Kidney epithelial cell (primary cell): ENCODE results near the gene MAGED2. TPM values are rescaled to one million over a fixed set of nuclear protein-coding genes. Genes with fewer than 3 reads are reported as not detected.
"Not testable (repeated sequence)": the region's sequence is repeated elsewhere in the genome, so short reads cannot be mapped to it uniquely, and the experiment has no call there.

Experiments used
- DNase-seq: peaks from one replicate; pipeline ENCODE4 v3.0.0-alpha.2; 2010; ENCODE audit warnings: low read depth
- H3K27me3 ChIP-seq: 2 replicates; pipeline ENCODE4 v1.6.0; 2011; ENCODE audit warnings: low read length; ENCODE audit not compliant: control insufficient read depth, insufficient read depth
- H3K36me3 ChIP-seq: 2 replicates; pipeline ENCODE4 v1.5.1; 2011; ENCODE audit warnings: low read length; ENCODE audit not compliant: control insufficient read depth, insufficient read depth
- H3K4me3 ChIP-seq: 2 replicates; pipeline ENCODE4 v1.5.1; 2011; ENCODE audit warnings: low read depth, mild to moderate bottlenecking, control low read depth, low read length
- CTCF ChIP-seq: IDR thresholded peaks from 2 replicates; pipeline ENCODE4 v1.5.1; 2011; ENCODE audit warnings: mild to moderate bottlenecking, moderate library complexity, low read length, control low read depth, inconsistent platforms; ENCODE audit not compliant: insufficient read depth, poor library complexity, severe bottlenecking
- total RNA-seq: library from RNA; depleted of rRNA; stranded (reverse); fragments of >200 nt; gene quantifications from 2 replicates; pipeline ENCODE4 v1.2.3, GENCODE V29; 2015

Gene MAGED2
- total RNA-seq, 1 donor from 2014 or later: 200 TPM

GRCh38 chrX:54785901-54786300, 21.6 kb upstream of the MAGED2 start:
- no peak for DNase-seq
- TF ChIP-seq CTCF: no peak
- no peaks in the 10 kb centered on the region for H3K27me3 ChIP-seq
- no peak overlapping the region for H3K4me3 ChIP-seq
- no peaks in the 10 kb centered on the region for H3K36me3 ChIP-seq

GRCh38 chrX:54786967-54787366, 20.6 kb upstream of the MAGED2 start:
- Histone ChIP-seq H3K4me3 (no peak overlapping the region), H3K36me3 (no peaks in the 10 kb centered on the region), H3K27me3 (no peaks in the 10 kb centered on the region)
- TF ChIP-seq CTCF: no peak
- DNase-seq: no peak

GRCh38 chrX:54788446-54788845, 19.1 kb upstream of the MAGED2 start:
- H3K4me3 ChIP-seq: no peak overlapping the region
- no peaks in the 10 kb centered on the region for H3K36me3 ChIP-seq
- no peak for TF ChIP-seq CTCF
- no peaks in the 10 kb centered on the region for H3K27me3 ChIP-seq
- no peak for DNase-seq

GRCh38 chrX:54789405-54789804, 18.1 kb upstream of the MAGED2 start:
- H3K36me3 ChIP-seq, H3K4me3 ChIP-seq, H3K27me3 ChIP-seq, DNase-seq: not testable (repeated sequence)

- no peak for DNase-seq
- TF ChIP-seq CTCF: no peak
These were observed 13.5 kb upstream of the MAGED2 start for GRCh38 chrX:54794028-54794427.

GRCh38 chrX:54794795-54795194, 12.8 kb upstream of the MAGED2 start:
- no peak for DNase-seq
- TF ChIP-seq CTCF: no peak
- Histone ChIP-seq H3K27me3 (no peaks in the 10 kb centered on the region), H3K36me3 (no peaks in the 10 kb centered on the region), H3K4me3 (no peak overlapping the region)

More at GRCh38 chrX:54794028-54794427, 13.5 kb upstream of the MAGED2 start:
- Histone ChIP-seq H3K4me3 (no peak overlapping the region), H3K27me3 (no peaks in the 10 kb centered on the region), H3K36me3 (no peaks in the 10 kb centered on the region)
